ENCODE measurements around the gene PRKCE.
A peak's percentile ranks its signal among the peaks of the same experiment; 100 is the strongest.

The PRKCE gene

GRCh38 chr2:45929674-45930395, 278.4 kb downstream of the PRKCE start:
- H3K4me3 ChIP-seq (ENCODE audit: low read depth, low read length), result no peak overlapping the region
- no peak for TF ChIP-seq CTCF (IDR thresholded peaks at IDR 0.05; ENCODE audit: borderline replicate concordance, insufficient read depth, low read depth, low read length)

GRCh38 chr2:45930396-45930792, 278.9 kb downstream of the PRKCE start:
- no peak overlapping the region for H3K4me3 ChIP-seq (ENCODE audit: low read depth, low read length)
- no peak for TF ChIP-seq CTCF (IDR thresholded peaks at IDR 0.05; ENCODE audit: borderline replicate concordance, insufficient read depth, low read depth, low read length)

- TF ChIP-seq CTCF (IDR thresholded peaks at IDR 0.05; ENCODE audit: borderline replicate concordance, insufficient read depth, low read depth, low read length), result no peak
- H3K4me3 ChIP-seq (ENCODE audit: low read depth, low read length), result no peak overlapping the region
Measured at GRCh38 chr2:45932278-45932975, 281.0 kb downstream of the PRKCE start.

- peak; percentile 75 for TF ChIP-seq CTCF (IDR thresholded peaks at IDR 0.05; ENCODE audit: borderline replicate concordance, insufficient read depth, low read depth, low read length)
- no peak overlapping the region for H3K4me3 ChIP-seq (ENCODE audit: low read depth, low read length)
Measured at GRCh38 chr2:45935791-45936622, 284.5 kb downstream of the PRKCE start.

GRCh38 chr2:45936623-45936979, 285.1 kb downstream of the PRKCE start:
- no peak overlapping the region for H3K4me3 ChIP-seq (ENCODE audit: low read depth, low read length)
- no peak for TF ChIP-seq CTCF (IDR thresholded peaks at IDR 0.05; ENCODE audit: borderline replicate concordance, insufficient read depth, low read depth, low read length)

GRCh38 chr2:45937990-45938389, 286.5 kb downstream of the PRKCE start:
- no peak for TF ChIP-seq CTCF (IDR thresholded peaks at IDR 0.05; ENCODE audit: borderline replicate concordance, insufficient read depth, low read depth, low read length)
- no peak overlapping the region for H3K4me3 ChIP-seq (ENCODE audit: low read depth, low read length)
